ENCODE measurements around the gene EEFSEC. TPM values are rescaled to one million over a fixed set of nuclear protein-coding genes. Genes with fewer than 3 reads are reported as not detected.

The EEFSEC gene
- polyA plus RNA-seq, 1 experiment = 16.3 TPM

DNA sequence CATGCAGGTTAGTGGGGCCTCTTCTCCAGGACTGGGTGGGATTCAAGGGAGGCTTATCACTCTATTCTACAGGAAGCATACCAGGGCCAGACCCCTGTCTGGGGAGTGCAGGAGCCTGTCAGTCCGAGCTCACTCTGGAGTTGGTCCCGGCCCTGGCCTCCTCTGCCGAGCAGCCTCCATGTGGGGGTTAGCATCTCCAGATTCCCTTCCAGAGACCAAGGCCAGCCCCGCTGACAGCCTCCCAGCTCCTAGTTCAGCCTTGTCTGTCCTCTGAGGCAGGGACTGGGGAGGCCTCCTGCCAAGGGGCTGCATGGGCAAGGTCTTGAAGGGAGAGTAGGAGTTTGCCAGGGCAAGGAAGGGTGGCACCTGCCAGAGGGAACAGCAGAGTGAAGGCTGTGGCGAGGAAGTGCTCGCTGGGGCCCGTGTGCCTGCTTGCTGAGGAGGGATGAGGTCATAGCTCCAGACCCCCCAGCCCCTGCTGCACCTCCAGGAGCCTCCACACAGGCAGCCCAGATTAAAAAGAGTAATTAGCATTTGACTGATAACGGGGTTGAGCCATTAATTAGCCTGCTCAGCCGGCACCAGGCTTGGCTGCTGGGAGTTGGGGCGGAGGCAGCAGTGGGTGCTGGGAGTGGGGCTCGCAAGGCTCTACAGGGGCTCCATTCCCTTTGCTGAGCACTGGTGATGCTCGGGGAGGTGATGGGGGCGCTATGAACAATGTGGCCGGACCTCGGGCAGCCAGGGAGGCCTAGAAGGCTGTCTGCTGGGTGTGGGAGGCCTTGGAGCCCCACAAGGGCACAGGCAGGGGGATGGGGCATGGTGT, 259.1 kb downstream of the EEFSEC start:
- Histone ChIP-seq H3K36me3 (ENCODE audit: control insufficient read depth, insufficient read depth, low read length) (no peaks in the 10 kb centered on the region), H3K27me3 (ENCODE audit: control insufficient read depth, insufficient read depth, low read length) (no peaks in the 10 kb centered on the region), H3K4me3 (ENCODE audit: low read depth, low read length) (no peak overlapping the region)
- ChIA-PET POLR2A (no interaction called here), CTCF (interaction anchor here (0.5 kb wide), 1 partner anchor 434 kb away, joined by 3 read pairs; no protein-coding TSS in a partner anchor)
- DNase-seq (ENCODE audit: low read depth) = no peak
- TF ChIP-seq, protein P1, sequence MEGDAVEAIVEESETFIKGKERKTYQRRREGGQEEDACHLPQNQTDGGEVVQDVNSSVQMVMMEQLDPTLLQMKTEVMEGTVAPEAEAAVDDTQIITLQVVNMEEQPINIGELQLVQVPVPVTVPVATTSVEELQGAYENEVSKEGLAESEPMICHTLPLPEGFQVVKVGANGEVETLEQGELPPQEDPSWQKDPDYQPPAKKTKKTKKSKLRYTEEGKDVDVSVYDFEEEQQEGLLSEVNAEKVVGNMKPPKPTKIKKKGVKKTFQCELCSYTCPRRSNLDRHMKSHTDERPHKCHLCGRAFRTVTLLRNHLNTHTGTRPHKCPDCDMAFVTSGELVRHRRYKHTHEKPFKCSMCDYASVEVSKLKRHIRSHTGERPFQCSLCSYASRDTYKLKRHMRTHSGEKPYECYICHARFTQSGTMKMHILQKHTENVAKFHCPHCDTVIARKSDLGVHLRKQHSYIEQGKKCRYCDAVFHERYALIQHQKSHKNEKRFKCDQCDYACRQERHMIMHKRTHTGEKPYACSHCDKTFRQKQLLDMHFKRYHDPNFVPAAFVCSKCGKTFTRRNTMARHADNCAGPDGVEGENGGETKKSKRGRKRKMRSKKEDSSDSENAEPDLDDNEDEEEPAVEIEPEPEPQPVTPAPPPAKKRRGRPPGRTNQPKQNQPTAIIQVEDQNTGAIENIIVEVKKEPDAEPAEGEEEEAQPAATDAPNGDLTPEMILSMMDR (IDR thresholded peaks at IDR 0.05; ENCODE audit: insufficient read depth, low read depth, low read length) = no peak

DNA sequence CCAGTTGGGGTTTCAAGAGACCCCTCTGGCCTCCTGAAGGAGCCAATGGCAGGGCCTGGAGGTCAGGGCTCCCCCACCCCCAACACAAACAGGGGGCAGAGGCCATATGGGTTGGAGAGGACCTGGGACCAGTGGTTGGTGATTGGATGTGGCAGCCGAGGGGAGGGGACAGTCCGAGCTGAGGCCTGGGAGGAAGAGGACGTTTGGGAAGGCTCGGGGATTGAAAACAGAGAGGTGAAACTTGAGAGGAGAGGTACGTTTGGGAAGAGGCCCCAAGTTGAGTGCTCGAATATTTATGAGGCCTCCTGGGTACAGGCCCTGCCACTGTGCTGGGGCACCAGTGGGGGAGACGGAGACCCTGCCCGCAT, 259.7 kb downstream of the EEFSEC start:
- POLR2A ChIA-PET = no interaction called here
- TF ChIP-seq, protein P1 (IDR thresholded peaks at IDR 0.05; ENCODE audit: insufficient read depth, low read depth, low read length) = no peak
- no peak for DNase-seq (ENCODE audit: low read depth)
- Histone ChIP-seq H3K4me3 (ENCODE audit: low read depth, low read length) (no peak overlapping the region), H3K36me3 (ENCODE audit: control insufficient read depth, insufficient read depth, low read length) (no peaks in the 10 kb centered on the region), H3K27me3 (ENCODE audit: control insufficient read depth, insufficient read depth, low read length) (no peaks in the 10 kb centered on the region)
- CTCF ChIA-PET = no interaction called here

DNA sequence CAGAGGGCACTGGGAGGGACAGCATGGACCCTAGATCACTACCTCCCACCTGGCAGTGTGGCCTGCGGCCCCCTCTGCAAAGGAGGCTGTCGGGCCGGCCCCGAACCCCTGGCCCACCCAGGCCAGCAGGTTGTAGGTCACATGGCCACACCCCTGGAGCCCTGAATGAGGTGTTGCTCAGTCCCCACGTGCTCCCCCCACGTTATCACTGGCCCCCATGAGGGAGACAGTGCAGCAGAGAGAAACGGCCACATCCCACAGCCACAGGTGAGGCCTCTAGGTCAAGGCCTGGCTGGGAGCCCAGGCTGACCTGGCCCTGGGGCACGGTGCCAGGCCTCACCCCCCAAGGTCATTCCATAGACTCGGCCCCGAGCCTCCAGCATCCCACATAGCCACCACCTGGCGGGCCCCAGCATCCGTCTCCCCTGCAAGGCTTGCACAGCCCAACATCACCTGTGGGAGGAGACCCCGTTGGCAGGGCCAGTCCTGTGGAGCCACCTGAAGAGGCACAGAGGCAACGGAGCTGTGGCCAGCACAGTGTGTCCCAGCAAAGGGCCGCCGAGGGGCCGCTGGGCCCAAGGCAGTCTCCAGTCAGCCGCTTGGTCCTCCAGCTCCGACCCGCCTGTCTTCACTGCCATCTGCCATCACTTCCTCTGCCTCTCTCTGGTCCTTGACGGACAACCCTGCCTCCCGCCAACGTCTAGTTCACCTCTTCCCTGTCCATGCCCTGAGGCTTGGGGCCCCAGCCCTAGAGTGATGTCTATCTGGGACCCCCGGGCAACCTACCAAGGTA, 260.3 kb downstream of the EEFSEC start:
- Histone ChIP-seq H3K4me3 (ENCODE audit: low read depth, low read length) (no peak overlapping the region), H3K27me3 (ENCODE audit: control insufficient read depth, insufficient read depth, low read length) (no peaks in the 10 kb centered on the region), H3K36me3 (ENCODE audit: control insufficient read depth, insufficient read depth, low read length) (no peaks in the 10 kb centered on the region)
- POLR2A ChIA-PET = no interaction called here
- CTCF ChIA-PET = interaction anchor here (1.0 kb wide), 1 partner anchor 12 kb away, joined by 7 read pairs; no protein-coding TSS in a partner anchor
- no peak for DNase-seq (ENCODE audit: low read depth)
- TF ChIP-seq, protein P1 (IDR thresholded peaks at IDR 0.05; ENCODE audit: insufficient read depth, low read depth, low read length) = no peak

DNA sequence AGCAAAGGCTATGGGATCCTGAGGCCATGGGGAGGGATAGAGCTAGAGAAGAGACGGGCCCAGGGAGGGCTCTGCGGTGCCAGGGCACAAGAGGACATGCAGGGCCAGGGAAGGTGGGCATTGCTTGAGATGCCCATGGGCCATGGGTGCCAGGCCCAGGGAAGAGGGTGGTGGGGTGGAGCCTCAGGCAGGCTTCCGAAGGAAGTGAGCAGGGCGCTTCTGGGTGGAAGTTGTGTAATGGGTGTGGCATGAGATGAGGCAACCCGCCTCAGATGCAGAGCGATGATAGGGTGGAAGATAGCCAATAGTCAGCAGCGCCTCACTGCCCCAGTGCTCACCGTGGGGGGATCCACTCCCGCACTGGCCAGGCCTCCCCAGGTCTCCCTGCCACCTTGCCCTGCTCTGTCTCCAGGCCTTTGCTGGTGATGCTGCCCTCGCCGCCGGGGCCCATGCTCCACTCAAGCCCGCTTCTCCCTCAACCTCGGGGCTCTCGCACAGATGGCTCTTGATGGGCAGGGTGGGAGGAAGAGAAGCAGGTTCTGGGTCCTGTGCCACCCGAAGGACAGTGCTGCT, 262.0 kb downstream of the EEFSEC start:
- ChIA-PET CTCF (interaction anchor here (0.7 to 2.0 kb wide), 2 partner anchors 11 to 163 kb away, joined by 3 to 16 read pairs; no protein-coding TSS in a partner anchor), POLR2A (no interaction called here)
- DNase-seq (ENCODE audit: low read depth) = no peak
- Histone ChIP-seq H3K27me3 (ENCODE audit: control insufficient read depth, insufficient read depth, low read length) (no peaks in the 10 kb centered on the region), H3K4me3 (ENCODE audit: low read depth, low read length) (no peak overlapping the region), H3K36me3 (ENCODE audit: control insufficient read depth, insufficient read depth, low read length) (no peaks in the 10 kb centered on the region)
- TF ChIP-seq, protein P1 (IDR thresholded peaks at IDR 0.05; ENCODE audit: insufficient read depth, low read depth, low read length) = no peak

All from BJ (cell line).